ENCODE measurements around the gene CAMK2D.
"Not testable (repeated sequence)": the region's sequence is repeated elsewhere in the genome, so short reads cannot be mapped to it uniquely, and the experiment has no call there.

Gene CAMK2D

DNA sequence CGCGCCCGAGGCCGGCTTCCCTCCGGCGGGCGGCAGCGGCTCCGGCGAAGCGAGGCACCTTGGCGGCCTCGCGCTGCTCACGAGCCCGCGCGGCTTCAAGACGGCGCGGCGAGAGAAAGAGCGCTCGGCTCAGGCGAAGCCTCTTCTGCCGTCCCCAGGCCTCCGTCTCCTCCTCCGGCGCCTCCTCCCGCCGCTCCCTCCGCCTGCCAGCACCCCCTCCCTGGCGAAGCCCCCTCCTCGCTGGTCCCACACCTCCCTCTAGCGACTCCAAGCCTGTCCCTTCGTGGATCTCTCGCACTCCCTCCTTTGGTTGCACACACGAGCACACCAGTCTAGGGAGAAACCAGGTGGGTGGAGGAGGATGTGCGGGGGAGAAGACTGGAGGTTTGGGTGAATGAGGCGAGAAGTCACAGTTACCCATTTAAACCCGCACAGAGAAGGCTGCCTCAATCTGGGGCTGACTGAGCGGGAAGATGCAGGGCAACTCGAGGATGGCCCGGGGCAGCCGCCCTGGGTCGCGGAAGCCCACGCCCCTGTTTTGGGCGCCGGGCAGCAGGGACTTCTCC is at the start of gene CAMK2D:
Gene CAMK2D (minus strand): TSS at position 119 of the 566 bp plus-strand sequence. CDS start 670 bp downstream, outside the sequence.
- DNase-seq = peak; percentile 86

- DNase-seq = no peak
Observed at GRCh38 chr4:113810906-113811305, 49.4 kb upstream of the CAMK2D start.

GRCh38 chr4:113809311-113809710 is 47.8 kb upstream of the CAMK2D start:
- no peak for DNase-seq

DNA sequence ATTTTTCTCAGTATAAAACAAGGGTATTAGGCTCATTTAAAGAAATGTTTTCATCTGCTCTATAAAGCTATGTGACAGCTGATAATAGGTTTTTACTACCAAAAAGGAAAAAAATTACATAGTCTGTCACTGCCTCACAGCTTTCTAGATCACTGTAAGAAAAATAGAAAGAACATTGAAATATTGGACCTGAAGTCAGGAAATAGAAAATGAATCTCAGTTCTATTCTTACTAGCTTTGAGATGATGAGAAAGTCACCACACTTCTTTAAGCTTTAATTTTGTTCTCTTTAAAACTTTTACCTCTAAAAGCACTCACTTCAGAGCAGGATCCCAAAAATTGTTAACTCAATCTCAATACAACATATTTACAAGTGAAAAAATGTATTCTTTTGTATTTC is 45.3 kb upstream of the CAMK2D start:
- DNase-seq = no peak

DNA sequence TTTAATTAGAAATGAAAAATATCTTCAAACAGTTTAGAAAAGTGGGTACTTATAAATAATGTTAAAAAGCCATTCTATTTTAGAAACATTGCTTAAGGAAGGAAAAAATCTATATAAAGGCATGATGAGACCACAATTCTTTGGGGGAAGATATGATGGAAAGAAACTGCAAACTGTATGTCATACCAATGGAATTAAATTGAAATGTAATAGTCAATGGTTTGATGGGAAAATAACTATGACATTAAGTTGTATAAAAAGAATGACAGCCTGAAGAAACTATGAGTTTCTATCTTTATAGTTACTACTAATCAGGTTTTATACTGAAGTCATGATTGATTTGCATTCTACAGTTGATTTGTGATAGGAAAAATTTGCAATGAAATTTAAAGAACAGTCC is 40.3 kb upstream of the CAMK2D start:
- no peak for DNase-seq

DNA sequence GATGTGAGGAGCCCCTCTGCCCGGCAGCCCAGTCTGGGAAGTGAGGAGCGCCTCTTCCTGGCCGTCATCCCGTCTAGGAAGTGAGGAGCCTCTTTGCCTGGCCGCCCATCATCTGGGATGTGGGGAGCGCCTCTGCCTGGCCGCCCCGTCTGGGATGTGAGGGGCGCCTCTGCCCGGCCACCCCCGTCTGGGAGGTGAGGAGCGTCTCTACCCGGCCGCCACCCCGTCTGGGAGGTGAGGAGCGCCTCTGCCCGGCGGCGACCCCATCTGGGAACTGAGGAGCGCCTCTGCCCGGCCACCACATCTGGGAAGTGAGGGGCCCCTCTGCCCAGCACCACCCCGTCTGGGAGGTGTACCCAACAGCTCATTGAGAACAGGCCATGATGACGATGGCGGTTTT is 34.8 kb upstream of the CAMK2D start:
- DNase-seq = not testable (repeated sequence)

GRCh38 chr4:113790478-113790877 is 28.9 kb upstream of the CAMK2D start:
- no peak for DNase-seq

GRCh38 chr4:113788888-113789287 is 27.4 kb upstream of the CAMK2D start:
- DNase-seq = no peak

DNA sequence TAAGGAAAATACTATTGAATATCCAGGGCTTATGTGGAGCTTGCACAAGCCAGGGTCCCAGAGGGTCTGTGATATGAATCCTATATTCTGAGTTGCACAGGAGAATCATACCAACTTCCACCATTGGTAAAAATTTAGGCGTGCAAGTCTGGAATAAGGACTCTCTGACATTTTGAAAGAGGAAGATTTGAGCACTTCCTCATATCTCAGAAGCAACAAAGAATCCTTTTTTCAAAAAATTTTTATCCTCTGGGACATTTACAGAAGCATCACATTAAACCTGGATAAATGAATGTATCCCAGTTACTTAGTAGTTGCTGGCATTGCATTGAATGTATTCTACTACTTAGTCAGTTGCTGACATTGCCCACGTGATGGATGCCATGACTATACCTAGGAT is 24.2 kb upstream of the CAMK2D start:
- DNase-seq = no peak

DNA sequence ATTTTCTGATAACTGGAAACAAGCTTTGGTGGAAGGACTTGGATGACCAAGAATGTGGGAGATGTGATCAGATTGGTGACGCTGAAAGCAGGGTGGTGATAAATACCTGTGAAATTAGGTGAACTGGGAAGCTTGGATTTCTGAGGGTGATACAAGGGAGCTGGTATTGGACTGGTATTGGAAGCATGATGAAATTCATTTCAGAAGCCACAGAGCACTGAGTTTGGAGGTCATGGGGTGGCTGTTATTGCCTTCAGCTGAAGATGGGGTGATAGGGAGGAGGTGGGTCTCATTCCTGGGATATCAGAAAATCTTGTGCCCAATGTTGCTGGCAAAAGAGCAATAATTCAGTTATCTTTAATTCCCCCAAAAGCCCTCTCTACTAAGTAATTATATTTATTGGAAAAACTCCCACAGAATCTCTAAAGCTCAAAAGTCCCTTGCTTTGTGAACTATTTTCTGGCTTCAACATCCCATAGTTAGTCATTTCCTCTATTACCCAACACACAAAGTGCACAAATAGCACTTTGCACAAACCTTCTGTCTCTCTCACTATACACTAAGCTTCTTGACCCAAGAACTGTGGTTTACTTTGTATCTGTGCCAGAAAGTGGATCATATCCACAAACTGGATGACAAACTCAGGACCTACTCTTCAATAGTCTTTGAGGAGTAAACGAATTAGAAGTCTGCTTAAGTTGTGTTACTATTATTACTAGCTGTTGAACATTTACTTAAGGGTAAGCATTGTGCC is 23.1 kb upstream of the CAMK2D start:
- no peak for DNase-seq

DNA sequence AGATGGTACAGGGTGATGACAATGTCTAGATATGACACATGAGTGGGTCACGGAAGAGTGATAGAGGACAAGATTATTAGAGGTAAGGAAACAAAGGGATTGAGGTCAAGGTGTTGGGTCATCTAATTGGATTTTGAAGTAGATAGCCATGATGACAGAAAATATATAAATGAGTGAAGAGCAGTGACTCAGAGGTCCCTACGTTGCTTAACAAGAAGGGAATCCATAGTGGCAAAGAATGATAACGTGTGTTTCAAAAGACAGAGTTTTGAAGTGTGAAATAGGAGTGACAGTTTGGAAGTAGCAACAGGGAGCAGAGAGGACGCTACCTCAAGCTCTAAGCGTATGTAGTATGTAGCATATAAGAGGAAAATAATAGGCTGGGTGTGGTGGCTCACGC is 22.2 kb upstream of the CAMK2D start:
- no peak for DNase-seq

GRCh38 chr4:113783289-113783688 is 21.8 kb upstream of the CAMK2D start:
- no peak for DNase-seq

DNA sequence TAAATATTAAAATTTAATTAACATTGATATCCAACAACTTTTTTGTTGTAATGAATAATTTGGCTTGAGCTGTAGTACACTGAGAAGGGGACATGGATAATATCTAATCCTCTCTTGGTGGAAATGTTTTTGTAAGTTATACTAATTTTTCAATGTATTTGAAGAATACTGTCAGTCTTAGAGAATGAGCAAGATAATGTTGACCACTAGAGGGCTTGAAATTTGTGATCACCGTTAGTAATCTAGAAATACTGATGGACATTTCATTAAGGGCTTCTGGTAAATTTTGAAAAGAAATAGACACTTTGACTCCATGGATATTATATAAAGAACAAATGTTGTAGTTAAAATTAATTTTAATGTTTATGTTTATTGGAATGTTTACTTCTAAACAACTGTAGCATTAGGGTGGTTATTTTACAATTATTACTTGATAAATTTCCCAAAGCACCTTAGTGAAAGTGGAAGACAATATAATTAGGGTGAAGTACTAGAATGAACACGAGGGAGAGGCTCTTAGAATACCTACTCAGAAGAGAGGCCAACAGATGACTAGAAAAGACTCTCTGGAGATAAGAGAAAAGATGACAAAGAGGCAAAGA is 20.0 kb upstream of the CAMK2D start:
- no peak for DNase-seq

DNA sequence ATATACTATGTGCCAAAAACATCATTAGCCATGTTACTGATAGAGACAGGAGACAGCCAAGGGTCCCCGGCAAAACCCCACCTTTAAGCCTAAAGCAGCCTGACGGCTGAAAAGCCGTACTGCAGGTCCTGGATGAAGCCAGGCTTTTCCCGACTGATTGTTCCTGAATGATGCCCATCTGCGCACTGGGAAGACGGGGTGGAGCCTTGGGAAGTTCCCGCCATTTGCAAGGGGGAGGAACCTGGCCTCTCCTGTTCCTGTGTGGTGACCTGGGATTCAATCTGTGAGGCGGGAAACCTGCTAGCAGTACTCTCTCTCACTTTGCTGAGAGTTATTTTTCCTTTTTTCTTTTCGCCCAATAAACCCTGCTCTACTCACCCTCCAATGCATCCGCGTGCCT is 15.1 kb upstream of the CAMK2D start:
- DNase-seq = no peak

DNA sequence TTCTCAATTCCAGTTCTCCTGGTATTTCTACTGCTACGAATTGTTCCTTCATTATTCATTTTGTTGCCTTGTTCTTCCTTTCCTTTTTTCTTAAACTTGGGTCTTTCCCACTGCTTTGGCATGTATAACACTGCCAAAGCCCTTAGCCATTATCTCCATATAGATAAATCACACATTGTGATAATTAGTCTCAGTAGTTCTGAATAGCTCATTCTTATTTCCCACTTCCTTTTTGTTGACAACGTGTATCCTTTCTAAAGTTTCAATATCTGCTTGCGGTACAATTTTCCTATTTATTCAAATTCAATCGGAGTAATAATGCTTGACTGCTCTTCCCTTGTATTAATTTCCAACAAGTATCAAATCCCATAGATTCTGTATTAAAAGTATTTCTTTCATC is 14.5 kb upstream of the CAMK2D start:
- no peak for DNase-seq

- no peak for DNase-seq
Observed at GRCh38 chr4:113773756-113774155, 12.2 kb upstream of the CAMK2D start.

GRCh38 chr4:113773014-113773413 is 11.5 kb upstream of the CAMK2D start:
- DNase-seq = no peak

DNA sequence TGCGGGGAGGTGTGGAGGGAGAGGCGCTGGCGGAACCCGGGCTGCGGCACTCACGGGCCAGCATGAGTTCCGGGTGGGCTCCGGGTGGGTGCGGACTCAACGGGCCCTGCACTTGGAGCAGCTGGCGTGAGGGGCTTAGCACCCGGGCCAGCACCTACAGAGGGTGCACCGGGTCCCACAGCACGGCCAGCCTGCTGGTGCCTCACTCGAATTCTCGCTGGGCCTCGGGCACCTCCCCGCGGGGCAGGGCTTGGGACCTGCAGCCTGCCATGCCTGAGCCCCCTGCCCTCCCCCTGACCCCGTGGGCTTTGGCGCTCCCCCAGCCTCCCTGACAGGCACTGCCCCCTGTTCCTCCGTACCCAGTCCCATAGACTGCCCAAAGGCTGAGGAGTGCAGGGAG is 10.8 kb upstream of the CAMK2D start:
- no peak for DNase-seq

- no peak for DNase-seq
Observed at GRCh38 chr4:113769744-113770143, 8.2 kb upstream of the CAMK2D start.

DNA sequence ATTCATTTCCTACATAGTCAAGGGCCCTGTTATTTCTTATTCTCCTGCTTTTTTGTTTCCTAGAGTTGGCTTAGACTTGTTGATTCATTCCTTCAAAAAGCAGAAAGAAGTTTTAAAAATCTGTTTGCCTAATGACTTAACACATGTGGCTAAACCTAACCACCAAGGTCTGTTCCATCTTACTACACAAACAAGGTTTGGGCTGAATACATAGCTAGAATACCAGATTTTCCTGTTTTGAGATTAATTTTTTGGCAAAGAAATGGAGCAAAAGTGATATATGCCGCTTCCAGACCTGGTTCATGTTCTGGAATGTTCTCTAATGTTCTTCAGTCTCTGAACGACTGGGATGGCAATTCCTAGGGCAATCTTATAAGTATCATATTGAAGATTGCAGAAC is 7.4 kb upstream of the CAMK2D start:
- no peak for DNase-seq

GRCh38 chr4:113766882-113767281 is 5.3 kb upstream of the CAMK2D start:
- no peak for DNase-seq

GRCh38 chr4:113764720-113765264 is 3.3 kb upstream of the CAMK2D start:
- DNase-seq = no peak

DNA sequence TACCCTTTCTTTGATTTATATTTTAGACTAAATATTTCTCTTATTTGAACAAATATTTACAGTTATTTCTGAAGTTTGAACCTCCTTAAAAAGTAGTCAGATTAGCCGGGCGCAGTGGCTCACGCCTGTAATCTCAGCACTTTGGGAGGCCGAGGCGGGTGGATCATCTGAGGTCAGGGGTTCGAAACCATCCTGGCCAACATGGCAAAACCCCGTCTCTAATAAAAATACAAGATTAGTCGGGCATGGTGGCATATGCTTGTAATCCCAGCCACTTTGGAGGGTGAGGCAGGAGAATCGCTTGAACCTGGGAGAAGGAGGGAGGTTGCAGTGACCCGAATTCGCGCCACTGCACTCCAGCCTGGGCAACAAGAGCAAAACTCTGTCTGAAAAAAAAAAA is 2.4 kb upstream of the CAMK2D start:
- not testable (repeated sequence) for DNase-seq

- no peak for DNase-seq
Observed at GRCh38 chr4:113763029-113763285, 1.4 kb upstream of the CAMK2D start.
